Muscle of back (tissue), 11 donors: ENCODE measurements around the gene CD247. TPM values are rescaled to one million over a fixed set of nuclear protein-coding genes. Genes with fewer than 3 reads are reported as not detected.

Source experiments
- DNase-seq, 3 donors: peaks; one replicate each; pipeline versions ENCODE4 v3.0.0 to v3.0.0-alpha.2; 2013
- polyA plus RNA-seq, 10 donors: library from polyadenylated mRNA; unstranded; fragments of 120-200 nt; gene quantifications; one replicate each; pipeline ENCODE4 v1.2.1, GENCODE V29; 2013; ENCODE audit not compliant: insufficient read length in 10 of 10

CD247 gene
- polyA plus RNA-seq, 10 donors, result 0.19 to 9.7 (median 0.52) TPM

DNA sequence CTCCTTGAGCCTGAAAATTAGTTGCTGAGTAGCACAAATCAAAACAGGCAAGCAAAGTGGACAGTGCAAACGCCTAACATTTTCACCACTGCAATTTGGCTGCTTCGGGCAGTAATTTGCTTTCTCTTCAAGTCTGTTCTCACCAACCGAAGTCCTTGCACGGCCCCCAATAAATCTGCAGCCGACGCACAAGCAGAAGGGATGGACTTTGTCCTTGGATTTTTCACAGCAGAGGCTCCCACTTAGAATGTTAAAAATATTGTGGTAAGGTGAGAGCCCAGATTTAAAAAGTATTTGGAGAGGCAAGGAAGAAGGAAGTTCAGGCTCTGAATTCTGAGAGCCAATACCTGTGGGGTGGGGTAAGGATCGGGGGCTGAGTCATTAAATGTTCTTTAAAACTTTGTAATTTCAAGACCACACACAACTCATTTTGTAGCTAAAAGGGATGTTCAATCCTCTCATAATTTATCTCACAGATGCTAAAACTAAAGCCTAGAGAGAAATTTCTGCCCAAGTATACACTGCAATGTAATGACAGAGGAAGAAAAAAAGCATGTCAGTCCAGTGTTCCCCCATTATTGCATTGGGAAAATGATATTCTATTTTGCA, 6.2 kb downstream of the CD247 start:
- no peak for DNase-seq

DNA sequence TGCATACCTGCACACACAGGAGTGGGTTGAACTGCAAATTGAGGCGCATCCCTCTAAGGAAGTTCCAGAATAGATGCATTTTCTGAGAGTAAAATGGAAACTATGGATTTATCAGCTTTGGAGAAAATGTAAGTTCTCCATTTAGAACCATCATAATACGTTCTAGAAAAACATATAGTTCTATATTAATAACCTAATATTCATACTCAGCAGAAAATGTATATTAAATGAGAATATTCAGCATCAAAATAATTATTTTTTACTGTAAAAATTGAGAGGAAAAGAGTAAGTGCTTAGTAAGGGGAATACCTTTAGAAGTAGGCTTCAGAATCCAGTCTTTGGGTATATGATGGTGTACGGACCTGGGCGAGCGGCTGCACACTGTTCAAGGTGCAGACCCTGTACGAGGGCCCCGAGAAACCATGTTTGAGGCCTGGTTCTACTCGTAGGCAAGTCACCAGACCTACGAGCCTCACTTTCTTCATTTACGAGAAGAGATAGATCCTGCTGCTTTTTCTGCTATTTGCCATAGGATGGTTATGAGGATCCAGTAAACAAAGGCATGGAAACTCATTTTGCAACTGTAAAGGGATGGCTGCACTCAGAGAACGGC, 6.8 kb downstream of the CD247 start:
- DNase-seq, result no peak

DNA sequence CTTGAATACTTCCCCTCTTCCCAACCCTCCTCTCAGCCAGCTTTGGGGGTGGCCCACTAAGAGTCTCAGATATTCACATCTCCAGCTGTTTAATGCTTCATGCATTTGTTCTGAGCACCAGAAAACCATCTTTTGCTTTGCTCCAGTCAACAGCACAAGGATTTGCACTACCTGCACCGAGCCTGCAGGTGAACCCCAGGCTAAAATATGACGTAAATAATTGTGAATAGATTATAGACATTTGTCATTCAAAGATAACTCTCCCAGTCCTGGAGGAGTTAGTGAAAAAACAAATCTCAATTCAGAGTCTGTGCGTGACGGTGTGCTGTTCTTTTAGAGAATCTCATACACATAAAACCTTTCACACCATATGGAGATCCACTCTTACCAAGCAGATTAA, 7.4 kb downstream of the CD247 start:
- DNase-seq, result no peak

DNA sequence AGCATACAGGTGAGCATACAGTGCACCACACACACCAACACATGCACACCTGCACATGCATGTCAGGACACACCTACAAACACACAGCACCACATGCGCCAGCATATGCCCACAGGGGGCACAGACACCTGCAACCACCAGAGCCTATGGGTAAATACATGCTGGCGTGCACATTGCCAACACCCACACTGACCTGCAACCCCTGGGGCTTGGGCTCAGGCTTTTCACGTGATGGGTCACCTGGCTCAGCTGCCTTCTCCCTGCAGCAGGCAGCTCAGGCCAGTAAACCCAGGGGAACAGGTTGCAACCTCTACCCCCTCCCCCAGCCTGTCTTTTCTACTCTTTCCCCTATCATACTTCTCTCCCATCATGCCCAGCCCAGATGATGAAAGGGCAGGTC, 8.1 kb downstream of the CD247 start:
- no peak for DNase-seq

DNA sequence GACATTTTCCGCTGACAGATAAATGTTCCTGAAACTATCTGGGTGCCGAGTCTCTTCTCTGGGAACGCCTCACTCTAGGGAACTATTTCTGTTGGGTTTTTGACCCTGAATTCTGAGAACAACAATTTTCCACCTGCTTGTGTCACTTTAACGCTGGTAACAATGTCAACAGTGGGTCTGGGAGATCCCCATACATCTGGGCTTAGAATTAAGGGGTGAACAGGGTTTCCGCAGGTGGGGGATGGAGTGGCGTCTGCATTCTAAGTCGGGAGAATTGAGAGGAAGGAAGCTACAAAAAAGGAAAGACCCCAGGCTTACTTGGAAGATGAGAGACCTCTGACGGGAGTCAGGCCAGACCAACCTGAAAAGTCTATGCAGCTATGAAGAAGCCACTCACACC, 8.7 kb downstream of the CD247 start:
- DNase-seq, result no peak

DNA sequence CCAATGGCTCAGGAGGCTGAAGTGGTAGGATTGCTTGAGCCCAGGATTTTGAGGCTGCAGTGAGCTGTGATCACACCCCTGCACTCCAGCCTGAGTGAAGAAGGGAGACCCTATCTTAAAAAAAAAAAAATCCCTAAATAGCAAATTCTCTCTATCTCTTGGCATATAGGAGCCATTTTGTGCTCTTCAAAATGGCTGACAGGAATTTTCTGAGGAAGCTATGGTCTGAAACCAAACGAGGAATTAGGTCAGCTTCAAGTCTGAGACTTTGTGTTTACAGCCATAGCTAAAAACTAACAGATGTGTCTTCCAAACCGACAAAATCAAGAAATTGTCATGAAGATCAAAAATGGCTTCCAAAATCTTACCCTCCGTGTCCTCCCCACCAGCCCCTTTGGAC, 10.6 kb downstream of the CD247 start:
- DNase-seq, result no peak

DNA sequence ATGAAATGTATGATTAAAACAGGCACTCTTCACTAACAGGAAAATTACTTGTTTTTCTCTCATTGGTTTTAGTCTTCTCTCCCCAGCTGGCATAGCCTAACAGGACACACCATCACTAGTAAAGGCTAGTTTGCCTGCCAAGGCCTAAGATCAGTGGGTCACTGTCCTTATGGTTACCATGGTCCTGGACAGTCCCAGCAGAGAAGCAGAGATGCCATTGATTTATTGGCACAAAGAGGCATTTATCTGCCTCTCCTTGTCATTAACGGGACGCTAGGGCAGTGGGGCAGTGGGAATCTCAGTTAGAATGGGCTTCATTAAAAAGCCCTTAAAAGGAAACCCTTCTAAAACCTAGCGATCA, 13.9 kb downstream of the CD247 start:
- DNase-seq, result no peak

DNA sequence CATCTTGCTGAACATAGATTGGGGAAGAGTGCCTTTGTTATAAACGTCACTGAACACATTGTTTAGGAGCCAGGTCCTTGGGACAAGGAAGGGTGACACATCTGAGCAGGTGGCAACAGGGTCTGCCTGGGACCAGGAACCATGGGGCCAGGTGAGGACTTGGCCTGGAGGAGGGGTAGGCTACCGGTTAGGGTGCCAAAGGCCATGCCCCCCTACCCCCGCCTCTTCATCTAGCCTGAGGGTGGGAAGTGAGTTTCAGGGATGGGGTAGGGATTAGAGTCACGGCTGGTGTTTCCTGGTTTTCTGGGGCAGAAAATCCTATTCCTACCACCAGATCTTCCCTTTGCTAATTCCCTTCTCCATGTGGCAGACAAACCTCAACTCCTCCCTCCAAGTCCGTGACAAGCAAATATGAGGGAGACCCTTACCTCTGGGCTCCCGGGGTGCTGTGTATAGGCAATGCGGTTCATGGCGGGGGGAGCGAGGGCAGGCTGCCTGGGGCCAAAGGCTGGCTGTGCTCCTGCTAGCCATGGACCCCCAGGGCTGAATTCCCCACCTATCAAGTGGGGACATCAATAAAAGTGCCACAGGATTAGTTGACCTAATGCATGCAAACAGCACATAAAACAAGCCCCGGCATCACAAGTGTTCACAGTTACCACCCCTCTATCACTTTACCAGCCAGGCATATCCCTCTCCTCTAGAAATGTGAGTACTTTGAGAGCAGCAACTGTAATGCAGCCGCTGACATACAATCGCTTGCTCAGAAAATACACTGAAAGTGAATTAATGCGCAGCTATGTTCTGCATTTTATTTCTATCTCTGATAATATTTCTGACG, 14.5 kb downstream of the CD247 start:
- no peak for DNase-seq

DNA sequence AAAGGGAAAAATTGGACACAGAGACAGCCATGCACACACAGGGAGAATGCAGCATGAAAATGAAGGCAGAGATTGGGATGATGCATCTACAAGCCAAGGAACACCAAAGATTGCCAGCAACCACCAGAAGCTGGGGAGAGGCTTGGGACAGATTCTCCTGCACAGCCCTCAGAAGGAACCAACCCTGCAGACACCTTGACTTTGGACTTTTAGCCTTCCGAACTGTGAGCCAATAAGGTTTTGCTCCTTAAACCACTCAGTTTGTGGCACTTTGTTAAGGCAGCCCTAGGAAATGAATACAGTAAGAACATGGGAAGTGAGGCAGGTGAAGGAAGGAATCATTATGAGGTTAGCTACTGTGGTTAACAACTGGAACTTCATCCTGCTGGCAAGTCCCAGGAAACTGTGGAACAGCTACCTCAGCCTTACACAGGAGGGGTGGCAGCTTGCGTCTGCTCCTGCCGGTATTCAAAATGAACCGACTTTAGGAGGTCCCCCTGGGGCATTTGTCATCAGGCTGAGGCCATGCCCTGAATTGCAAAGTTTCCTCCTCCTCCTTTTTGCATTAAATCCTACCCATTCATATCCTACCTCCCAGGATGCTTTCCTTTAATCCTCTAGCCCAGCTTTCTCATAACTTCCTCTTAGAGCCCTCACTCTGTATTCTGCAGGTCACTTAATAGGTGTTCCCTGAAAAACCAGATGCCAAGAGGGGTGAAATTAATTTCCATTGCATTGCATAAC, 15.4 kb downstream of the CD247 start:
- no peak for DNase-seq

DNA sequence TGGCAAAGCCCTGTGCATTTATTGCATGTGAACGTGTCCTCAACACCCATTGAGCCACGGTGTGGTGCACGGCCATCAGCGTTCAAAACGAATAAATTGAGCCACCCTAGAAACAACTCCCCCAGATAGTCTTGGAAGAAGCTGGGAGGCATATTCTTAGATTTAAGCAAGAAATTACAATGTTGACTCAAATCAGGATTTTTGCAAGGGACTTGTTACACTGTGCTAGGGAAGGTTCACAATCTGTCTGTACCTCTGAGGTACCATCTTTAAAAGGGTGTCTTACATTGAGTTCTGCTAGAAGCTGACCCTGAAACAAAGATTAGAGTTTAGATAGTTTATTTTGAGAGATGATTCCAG, 16.2 kb downstream of the CD247 start:
- DNase-seq, result no peak

DNA sequence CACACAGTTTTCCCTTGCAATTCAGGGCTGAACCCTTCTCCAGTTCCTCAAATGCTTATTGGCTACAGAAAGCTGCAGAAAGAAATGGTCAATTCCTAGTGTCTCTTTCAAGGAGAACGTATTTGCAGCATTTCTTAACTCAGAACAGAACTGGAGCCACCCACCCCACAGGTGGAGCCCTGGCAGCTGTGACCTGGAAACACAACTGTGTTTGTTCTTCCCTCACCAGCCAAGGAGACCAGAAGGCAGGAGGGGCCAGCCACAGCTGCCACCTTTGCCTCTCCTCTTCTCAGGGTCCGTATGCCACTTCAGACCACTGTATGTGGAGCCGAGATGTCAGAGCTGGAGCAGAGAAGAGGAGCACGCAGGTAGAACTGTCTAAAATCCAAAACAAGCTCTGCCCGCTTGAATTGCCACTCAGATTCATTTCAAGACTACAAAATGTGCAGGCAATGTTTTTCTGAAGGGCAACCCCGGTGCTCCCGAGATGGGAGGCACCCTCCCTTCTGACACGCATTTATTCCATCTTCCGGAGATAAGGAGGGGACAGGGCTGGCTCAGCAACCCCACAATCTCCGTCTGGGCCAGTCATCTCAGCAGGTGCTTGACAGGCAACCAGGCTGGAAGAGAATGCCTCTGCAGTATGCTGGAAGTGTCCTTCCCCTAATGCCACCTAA, 16.7 kb downstream of the CD247 start:
- no peak for DNase-seq

DNA sequence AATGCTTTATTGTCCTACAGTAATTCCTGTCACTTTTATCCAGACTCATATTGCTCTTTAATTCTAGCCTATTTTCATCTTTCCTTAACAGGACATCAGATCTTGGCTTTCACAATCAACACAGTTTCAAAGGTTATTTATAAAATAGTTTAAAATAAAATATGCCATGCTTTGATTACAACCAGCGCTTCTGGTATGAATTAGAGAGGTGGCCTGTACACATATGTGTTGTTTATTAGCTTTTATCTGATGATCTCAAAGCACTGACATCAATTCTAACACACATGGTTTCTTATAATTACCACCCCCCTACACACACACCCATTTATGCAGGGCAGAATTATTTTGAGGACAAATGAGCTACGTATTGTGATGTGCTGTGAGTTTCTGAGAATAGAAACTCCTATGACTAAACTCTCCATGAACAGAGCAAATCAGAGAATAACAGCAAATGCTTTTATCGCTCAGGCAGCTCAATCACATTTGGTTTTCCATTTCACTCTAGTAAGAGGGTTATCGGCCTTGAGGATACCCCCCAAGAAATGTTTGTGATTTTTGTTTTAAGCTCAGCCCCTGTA, 18.0 kb downstream of the CD247 start:
- DNase-seq, result no peak

DNA sequence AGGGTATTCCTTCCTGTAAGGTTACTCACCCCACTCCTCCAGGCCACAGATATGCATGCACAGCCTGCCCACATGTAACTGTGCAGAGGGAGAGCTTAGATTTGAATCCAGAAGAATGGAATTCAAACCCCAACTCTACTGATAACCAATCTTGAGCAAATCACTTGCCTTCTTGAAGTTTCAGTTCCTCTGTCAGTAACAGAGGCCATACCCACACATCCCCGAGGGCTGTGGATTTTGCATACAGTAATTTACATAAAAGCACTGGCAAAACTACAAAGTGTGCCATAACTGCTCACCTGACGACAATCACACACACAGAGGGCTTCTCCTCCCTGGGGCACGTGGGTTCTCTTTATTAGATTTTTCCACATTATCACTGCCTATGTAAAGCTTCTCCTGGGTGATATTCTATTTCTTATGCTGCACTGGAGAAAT, 18.6 kb downstream of the CD247 start:
- no peak for DNase-seq

DNA sequence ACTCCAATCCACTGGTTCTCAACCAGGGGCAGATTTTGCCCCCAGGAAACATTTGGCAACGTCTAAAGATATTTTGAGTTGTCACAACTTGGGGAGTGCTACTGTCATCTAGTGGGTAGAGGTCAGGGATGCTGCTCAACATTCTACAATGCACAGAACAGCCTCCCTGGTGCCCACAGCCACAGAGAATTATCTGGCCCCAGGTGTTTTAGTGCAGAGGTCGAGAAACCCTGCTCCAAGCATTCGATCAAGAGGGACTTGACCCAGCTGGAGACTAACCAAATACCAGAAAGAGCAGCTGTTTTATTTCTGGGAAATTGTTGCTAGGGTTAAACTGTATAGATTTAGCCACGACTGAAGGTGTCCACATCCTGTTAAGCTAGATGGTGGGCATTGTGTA, 19.2 kb downstream of the CD247 start:
- DNase-seq, result no peak

DNA sequence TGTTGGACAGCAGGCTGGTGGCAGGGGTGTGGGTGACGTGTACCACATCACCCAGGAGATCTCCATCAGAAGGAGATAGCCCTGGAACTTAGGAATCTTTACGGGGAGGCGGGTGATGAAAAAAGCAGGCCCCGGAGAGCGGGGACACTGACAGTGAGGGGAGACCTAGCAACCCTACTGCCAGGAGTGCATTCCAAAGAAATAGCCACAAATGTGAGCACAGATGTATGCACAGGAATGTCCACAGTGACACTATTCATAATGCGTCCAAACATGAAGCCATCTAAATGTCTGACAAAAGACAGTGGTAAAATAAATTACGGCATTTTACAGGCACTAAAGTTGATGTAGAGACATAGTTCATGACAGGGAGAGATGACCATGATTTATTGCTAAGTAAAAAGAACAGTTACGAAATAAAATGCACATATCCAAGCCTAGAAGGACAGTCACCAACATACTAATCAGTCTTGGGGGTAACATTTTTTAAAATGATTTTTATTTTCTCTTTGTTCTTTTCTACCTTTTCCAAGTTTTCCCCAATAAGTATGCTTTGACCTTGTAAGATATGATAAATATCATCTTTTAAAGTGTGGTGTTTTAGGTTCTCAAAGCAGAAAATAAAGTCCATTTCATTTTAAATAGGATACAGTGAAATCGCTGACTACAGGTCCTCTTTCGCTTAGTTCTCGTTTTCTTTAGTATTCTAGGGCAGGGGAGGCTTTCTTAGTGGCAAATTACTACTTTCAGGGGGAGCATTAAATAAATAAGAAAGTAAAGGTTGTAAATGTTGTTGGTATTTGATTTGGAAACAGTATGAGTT, 21.3 kb downstream of the CD247 start:
- DNase-seq, result no peak

DNA sequence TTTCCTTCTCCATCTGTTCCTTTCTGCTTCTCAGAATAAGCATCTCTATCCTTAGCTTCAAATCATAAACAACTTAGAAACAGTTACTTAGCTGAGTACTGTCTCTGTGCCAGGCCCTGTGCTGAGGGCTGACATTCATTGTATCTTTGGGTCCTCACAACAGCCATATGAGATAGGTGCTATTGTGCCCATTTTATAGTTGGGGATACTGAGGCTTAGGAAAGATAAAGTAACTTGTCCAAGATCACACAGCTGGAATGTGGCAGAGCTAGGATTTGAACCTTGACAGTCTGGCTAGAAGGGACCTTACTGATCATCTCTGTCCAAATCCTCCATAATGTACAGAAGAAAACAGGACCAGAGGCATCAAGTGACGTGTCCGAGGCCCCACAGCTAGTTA, 25.0 kb downstream of the CD247 start:
- no peak for DNase-seq

DNA sequence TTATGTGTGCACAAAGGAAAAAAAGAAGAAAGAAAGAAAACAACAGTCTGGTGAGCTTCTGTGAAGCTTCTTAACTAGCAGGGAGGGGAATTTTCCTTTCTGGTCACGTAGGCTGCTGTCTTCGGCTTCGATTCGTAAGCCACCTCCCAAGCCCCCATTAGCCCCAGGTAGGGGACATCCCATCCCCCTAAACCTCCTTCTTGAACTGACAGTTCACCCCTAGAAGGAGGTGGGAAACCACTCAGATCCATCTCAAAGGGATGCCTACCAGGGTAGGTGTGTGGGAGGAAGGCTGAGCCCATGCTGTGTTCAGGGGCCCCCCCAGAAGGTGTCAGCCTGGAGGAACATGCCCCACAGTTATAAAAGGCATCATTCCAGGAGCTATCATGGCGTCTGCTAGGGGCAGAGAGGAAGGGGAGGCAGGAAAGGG, 25.8 kb downstream of the CD247 start:
- no peak for DNase-seq

DNA sequence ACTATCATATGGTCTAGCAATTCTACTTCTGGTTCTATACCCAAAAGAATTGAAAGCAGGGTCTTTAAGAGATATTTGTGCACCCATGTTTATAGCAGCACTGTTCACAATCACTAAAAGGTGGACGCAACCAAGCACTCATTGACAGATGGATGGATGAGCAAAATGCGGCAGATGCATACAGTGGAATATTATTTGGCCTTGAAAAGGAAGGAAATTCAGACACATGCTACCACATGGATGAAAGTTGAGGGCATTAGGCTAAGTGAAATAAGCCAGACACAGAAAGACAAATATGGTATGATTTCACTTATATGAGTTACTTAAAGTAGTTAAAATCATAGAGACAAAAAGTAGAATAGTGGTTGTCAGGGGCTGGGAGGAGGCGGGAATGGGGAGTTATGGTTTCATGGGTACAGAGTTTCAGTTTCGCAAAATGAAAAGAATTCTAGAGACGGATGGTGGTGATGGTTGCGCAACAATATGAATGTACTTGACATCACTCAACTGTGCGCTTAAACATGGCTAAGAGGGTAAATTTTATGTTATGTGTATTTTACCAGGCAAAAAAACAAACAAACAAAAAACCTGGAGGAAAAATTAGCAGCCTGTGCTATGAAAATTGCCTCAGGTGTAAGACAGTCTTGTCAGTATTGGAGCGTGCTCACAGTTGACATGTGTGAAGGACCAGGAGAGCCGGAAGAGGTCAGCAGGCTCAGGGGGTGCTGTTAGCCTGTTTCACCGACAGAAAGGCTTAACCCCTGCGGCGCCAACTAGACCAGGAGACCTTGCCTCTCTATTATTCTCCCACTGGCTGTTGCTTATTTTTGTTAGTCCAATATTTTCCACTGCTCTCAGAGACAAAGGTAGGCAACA, 26.5 kb downstream of the CD247 start:
- no peak for DNase-seq

DNA sequence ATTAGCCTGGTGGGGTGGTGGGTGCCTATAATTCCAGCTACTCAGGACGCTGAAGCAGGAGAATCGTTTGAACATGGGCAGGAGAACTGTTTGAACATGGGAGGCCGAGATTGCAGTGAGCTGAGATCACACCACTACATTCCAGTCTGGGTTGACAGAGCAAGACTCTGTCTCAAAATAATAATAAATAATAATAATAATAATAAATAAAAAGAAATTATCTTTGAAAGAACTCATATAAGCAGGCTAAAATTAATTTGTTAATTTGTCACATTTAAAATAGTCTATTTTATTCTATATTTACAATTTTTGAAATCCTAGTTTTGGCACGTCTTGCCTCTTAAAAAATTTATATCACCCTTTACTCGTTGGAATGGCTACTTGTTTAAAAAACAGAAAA, 27.6 kb downstream of the CD247 start:
- no peak for DNase-seq
